D341Med (cell line): Measurements from ENCODE around the gene GDPD5.

ENCODE experiments used
- DNase-seq: peaks from one replicate; pipeline ENCODE4 v3.0.0; 2012; ENCODE audit warnings: low spot score

The GDPD5 gene

DNA sequence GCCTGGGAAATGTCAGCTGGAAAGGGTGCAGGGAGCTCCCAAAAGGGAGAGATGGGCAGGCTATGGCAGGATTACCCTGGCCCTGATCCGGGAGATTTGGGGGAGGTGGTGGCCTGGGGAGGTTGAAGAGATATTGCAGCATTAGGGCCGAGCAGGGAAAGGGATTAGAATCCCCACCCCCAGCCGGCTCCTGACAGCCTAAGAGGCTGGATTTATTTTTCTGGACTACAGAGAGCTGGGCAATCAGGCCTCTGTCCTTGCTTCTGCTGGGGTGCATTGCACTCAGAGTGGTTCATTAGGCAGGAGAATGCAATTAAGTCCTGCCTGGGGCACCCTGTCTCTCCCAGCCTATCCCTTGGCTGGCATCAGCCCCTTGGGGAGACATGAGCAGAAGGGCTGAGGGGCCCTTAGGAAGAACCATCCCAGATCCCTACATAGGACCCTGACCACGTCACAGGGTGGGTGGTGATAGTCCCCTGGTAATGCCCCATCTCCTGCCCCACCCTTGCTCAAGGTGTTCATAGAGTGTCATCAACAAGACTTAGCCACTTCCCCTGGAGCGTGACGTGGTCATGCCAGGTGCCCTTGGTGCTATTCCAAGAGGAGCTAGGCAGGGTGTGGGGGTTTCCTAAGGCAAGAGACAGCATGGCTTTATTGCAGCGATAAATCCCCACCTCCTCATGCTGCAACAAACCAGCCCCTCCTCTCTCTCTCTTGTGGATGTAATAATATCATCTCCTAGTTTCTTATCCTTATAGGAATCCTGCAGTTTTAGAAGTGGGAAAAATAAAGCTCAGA, 54.4 kb downstream of the GDPD5 start:
- DNase-seq, result peak; percentile 70

DNA sequence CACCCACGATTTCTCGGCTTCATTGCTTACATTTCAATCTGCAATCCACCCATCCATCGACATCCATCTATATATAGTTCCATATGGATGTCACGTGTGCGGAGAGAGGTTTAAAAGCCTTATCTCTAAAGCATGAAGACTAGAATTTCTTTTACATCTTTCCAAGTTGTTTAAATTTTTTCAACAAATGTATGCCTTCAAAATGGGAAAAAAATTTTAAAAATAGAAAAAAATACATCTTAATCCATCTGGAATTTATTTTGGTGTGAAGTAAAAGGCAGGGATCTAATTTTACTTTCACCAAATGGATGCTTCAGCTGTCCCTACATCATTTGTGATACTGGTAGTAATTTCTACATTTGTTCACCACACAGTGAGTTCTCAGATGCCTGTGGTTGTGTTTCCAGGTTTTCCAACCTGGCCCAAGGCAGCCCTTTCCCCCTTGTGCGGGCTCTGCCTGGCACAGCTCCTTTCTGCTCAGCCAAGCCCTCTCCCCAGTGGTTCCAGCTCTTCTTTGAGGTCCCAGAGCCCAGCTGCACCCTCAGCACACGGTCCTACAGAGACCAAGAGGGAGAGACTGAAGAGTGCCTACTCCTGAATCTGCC, 55.2 kb downstream of the GDPD5 start:
- DNase-seq, result no peak

DNA sequence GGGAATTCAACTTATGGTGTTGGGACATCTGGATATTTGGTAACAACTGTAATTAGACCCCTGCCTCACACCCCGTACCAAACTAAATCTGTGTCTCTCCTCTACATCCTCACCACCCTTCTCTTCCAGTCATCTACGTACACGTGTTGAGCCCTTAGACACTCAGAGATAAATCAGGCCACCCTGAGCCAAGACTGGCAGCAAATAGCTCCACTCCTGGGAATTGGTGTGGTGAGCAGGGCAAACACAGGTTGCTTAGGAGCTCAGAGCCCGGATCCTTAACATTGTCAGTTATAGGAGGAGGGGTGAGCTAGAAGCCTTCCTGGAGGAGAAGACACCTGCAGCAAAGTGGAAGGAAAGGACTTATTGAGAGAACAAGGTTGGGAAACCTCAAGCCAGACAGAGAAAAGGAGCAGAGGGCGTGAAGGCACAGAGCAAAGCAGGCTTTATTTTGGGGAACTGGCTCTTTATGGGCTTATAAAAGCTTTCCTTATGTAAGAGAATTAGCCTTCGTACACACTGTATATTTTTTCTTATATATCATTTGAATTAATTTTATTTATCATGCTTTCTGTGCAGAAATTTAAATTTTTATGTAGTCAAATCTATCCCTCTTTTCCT, 55.8 kb downstream of the GDPD5 start:
- peak; percentile 60 for DNase-seq

DNA sequence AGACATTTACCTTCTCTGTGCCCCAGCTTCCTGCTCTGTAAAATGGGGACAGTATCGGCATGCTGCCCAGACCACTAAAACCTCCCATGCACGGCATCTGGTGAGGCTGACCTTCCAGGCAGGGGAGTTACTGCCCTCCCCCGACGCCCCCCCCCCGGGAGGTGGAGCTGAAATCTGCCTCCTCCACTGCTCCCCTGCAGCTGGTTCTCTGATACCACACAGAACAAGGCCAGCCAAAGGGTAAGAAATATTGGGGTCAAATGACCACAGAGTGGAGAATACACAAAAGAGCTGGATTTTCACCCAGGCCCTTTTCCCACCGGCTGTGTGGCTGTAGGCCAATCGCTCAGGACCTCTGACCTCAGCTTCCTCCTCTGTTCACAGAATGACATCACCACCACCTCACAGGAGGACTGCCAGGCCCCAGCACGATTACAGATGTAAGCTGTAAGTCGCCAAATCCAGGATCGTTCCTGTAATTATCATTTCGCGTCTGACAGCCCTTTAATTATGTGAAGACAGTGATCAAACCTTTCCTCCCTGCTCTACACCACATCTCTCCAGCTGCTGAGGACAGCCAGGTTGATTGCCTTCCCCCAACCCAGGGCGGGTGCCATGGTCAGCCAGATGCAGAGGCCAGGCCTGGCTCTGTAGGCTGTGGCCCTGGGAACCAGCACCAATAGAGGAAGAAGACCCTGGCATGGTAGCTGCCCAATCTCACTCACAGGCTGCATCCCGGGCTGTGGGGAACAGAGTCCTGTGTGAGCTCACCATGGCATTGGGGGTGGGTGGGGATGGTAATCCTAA, 57.0 kb downstream of the GDPD5 start:
- no peak for DNase-seq

DNA sequence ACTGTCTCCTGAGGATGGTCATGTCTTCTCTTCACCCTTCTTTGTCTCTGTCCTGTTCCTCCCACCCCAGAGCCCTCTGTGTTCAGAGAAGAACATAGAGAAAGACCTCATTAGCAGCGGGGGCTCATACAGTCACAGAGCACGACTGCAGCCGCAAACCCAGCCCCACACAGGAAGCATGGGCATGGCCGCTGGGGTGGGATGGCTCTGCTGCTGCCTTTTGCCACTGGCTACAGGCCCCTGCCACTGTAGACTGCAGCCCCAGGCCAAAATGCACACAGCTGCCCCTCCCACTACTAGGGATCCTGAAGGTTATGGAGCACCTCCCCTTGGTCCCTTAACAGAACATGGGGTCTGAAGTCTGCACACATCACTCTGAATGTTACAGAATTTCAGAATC, 57.9 kb downstream of the GDPD5 start:
- DNase-seq, result no peak

DNA sequence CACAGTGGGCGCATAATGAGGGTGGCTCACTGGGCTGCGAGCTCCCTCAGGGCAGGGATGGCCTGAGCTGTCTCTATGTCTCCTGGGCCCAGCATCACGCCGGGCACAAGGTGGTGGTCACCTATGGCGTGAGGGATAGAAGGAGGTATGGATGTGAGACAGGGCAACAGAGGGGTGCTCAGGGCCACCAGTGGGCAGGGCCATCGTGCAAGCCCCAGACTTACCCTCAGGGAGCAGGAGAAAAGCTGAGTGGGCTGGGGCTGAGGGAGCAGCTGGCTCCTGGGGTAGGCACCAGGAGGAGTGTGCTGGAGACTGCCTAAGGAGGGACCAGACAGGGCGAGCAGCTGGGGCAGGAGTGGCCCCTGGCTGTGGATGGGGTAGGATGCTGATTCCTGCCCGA, 58.4 kb downstream of the GDPD5 start:
- DNase-seq, result no peak

DNA sequence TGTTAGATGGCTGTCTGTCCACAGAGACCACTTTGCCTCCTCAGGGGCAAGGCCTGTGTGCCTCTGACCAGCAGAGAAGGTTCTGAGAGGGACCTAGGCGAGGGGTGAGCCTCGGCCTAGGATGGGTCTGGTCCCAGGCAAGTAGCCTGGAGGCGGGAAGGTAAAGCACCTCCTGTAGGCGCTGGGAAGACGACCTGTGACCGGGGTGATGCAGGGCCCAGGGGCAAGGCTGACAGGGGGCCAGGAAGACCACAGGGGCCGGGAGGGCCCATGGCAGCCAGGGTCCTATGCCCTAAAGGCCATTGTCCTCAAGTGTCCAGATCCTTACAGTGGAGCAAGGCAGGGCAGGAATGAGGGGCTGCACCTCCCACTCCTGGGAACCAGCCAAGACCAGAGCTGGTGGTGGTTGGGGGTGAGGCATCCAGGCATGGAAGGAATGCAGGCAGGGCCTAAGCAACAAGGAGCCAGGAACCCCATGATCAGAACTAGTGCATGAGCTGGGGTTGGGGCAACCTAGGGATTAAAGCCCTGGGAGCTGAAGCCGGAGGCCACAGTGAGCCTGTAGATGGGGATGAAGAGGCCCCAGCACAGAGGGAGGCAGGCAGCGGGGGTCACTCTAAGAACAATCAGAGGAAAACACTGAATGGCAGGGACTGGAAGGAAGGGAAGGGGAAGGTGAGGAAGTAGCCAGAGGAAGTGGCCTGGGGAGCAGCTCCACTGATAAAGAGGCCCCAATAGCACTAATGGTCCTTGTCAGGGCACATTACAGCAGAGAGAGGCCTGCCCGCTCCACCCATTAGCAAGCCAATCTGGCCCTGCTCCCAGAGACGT, 59.8 kb downstream of the GDPD5 start:
- DNase-seq, result no peak

DNA sequence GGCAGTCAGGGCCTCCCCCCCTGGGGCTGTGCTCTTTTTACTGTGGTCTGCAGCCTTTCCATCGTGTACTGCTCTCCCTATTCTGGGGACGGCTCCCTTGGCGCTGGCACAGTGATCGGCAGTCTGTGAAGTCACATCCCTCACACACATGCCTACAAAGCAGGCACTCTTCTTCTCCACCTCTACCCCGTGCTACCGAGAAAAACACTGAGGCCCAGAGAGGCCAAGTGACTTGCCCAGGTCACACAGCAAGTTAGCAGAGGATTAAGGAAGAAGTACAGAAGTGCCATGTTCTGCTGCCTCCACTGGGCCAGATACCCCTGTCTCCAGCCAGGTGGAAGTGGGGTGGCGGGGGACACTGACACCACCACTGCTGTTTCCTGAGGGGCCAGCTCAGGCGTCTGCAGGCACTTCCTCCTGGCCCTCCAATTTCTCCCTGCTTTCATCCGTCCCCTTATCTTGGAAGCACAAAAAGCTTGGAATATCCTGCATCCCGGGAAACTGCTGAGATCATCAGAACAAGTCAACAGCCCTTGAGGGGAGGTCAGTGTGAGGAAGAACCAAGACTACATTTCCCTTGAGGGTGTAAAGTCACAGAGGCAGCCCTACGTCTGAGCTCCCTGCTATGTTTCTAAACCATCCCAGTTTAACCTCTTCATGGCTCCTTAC, 62.5 kb downstream of the GDPD5 start:
- no peak for DNase-seq

DNA sequence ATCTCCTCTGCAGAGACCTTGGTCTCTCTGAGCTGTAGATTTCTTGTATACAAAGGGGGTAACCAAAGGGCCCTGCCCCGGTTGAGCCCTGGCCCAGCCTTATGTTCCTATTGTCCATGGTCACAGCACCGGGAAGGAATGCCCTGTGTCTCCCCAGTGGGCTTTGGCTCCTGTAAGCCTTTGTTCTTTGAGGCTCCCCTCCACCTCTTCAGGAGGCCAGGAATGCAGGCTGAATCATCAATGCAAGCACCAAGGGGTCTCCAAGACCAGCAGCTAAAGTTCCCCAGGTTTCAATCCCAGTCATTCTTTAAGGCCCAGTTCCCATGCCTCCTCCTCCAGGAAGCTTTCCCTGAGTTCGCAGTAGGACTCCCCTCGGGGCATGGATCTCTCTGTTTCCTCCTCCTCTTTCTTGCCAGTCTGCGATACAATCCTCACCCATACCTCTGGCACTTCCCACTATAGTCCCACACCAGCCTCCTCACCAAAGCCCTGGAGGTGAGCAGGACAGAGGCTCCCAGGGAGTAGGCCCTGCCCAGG, 63.6 kb downstream of the GDPD5 start:
- no peak for DNase-seq

DNA sequence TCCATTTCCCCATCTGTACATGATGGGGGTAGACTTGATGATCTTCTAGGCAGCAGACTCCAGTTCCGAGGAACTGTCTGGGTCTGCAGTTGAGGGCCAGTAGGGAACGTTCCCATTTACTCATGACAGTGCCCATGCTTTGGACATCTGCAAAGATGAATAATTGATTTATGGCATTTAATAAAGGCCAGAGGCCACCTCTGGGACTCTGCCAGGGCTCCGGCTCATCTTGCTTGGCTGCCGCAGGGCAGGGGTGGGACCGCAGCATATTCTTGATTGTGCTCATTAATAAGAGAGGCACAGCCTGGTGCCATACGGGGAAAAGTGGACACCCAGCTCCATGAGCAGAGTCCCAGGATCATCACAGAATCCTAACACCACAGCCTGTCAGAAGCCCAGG, 64.6 kb downstream of the GDPD5 start:
- DNase-seq, result no peak

DNA sequence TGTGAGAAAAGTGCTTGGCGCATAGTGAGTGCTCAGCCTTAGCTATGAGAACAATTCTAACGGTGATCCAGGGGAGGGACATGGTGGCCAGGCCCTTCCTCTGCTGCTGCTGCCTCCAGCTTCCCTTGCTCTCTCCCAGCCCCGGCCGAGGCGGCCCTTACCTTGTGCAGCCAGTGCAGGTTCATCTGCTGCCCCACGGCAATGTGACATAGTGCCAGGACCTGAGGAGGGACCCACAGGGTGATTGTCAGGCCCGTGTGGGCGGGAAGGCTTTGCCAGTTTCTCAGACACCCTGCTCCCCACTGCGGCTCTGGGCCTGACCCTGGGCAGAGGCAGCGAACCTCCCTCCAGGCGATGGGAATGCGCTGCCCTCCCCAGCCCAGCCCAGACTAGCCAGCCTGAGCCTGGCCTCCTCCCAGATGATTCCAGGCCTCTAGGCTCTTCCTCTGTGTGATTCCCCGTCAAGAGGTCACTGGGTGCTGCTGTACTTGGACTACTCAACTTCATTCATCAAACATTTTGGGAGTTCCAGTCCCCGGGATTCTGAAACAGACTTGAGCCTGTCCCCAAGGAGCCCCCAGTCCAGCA, 69.1 kb downstream of the GDPD5 start:
- DNase-seq, result no peak

DNA sequence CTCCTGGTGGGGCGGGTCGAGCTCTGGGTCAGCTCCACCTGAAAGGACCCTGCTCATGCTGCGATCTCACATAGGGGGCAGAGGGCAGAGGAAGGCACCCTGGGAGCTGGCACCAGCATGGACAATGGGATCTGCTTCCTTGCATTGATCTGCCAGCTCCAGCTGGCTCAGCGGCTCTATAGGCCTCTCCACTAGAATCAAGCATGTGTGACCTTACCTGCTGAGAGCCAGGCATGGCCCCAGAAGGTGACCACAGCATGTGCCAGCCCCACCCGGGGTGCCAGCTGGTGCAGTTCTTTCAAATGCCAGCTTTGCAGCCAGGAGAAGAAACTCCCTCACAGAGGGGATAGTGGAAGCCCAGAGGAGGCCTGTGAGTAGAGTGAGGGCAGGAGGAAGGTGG, 70.8 kb downstream of the GDPD5 start:
- DNase-seq, result no peak

DNA sequence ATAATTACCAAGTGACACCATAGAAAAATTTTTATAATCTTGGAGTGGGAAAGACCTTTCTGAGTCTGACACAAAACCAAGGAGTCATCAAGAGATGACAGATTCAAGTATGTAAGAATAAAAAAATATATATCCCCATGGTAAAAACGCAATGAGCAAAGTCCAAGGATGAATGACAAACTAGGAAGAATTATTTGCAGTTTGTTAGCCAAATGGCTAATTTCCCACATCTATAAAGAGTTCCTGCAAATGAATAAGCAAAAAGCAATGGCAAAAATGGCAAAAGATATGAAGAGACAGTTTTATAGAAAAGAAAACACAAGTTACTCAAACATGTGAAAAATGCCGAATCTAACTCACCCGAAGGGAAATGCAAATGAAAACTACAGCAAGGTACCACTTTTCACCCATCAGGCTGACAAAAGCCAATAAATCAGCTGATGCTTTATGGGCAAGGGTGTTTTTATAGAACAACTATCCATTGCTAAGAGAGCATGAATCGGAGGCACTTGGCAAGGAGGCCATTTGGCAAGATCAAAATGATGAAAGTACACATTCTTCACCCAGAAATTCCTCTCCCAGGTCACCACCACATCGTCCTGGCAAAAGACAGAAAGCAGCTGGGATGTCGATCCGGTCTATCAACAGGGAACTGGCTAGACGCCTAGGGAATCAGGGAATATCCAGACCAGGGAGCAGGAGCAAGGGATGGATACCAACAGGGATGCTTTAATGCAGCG, 71.7 kb downstream of the GDPD5 start:
- no peak for DNase-seq

DNA sequence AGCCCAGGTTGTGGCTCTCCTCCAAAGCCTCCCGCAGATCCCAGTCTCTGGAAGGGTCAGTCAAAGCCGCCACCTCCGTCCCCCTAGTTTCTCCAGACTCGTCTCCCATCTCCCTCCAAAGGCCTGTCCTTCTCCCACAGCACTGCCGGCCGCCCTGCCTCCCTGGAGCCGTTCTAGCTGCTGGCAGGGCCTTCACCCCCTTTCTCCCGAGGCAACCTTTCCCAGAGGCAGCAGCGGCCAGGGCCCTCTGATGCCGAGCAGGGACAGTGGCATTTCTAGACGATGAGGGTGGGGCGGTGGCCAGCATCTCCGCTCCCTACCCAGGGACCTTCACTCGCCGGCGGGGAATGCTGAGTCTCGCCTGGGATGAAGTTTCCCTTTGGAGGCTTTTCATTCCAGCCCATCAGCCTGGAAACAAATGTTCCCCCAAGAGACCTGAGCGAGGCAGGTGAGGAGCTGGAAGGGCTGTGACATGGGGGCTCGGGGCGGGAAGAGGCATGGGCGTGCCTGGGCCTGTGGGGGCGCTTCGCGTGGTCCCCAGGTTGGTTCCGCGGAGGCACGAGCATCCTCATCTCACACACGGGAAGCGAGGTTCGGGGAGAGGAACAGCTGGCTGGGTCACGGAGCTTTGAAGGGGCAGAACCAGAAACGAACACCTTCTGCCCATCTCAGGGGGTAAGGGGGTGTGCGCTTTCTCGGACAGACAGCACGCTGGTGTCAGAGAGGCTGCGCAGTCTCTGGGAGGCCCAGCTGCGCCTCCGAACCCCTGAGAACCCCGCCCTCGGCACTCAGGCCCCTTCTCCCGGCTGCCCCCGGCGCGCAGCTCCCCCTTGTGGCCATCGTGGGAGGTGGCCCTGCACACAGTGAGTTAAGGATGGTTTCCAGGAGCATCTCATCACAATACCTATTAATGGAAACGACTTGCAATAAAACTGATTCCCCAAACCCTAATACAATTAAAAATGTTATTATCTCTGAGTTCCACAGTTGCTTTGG, 74.6 kb downstream of the GDPD5 start:
- DNase-seq, result peak; percentile 80

DNA sequence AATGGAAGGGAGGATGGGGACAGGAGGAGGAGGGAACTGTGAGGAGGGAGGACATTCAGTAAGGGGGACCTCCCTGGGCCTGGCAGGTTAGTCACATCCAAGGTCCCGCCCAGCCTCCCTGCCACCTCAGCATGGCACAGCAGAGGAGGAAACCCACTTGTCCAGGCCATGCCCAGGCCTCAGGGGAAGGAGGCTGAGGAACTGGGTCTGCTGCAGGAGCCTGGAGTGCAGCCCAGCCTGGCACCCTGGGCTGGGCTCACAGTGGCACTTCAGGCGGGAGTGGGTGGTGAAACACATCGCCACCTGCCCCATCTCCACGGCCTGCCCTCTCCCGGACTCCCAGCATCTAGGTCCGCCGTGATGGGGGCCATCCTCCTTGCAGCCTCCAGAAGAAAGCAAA, 75.5 kb downstream of the GDPD5 start:
- no peak for DNase-seq

DNA sequence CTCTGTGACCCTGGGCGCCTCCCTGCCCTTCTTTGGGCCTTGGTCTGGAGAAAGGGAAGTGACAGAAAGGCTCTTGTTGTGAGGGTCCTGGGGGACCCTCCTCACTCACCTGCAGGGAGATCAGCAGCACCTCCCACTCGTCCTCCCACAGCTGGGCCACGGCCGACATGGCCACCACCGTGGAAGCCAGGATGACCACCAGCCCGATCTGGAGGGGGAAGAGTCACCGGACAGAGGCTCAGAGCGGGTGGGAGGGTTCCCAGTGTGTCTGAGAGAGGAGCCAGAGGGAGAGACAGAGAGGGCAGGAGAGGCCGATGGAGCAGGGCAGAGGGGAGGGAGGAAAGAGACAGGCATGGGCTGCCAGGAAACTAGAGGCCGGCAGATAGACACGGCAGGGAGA, 76.0 kb downstream of the GDPD5 start:
- no peak for DNase-seq

DNA sequence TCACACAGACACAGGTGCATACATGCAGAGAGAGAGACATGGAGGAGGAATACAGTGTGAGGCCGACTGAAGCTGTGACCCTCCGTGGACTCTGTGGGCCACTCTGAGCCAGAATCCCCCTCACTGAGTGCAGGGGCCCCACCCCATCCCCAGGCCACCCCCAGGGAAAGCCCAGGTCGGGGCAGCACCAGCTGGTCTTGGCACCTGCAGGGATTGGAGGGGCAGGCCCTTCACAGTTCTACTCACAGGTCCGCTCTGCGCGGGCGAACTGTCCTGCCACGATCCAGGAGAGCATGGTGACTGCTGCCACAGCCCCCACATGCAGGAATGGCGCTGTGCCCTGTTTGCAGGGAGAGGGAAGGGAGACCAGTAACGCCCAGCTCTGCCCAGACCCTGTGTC, 76.5 kb downstream of the GDPD5 start:
- DNase-seq, result no peak

DNA sequence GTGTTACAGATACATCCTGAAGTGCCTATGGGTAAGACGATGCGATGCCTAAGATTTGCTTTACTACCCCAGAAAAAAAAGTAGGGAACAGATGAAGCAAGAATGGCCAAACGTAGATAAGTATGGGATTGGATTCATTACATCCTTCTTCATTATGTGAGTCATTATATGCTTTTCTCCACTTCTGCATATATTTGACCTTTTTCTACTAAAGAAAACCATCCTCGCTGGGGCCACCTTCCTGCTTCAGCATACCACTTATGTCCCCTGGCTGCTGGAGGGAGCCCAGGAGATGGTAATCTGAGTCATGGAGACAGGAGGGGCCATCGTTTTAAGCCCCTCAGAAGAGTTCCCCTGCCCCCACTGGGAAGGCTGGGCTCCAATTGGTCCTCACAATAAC, 78.3 kb downstream of the GDPD5 start:
- no peak for DNase-seq
